DOHH2 (cell line): ENCODE results near the gene MS4A10.

Experiments used
- H3F3A ChIP-seq: fragments of 200-600 bp; sonication (generic), shearing (Covaris generic); 2 replicates; pipeline ENCODE4 v1.6.0; 2016; ENCODE audit warnings: antibody characterized with exemption, mild to moderate bottlenecking; ENCODE audit not compliant: control insufficient read depth, insufficient read depth
- H3K27ac ChIP-seq: fragments of 200-600 bp; sonication (generic); 2 replicates; pipeline ENCODE4 v1.5.1; 2014; ENCODE audit warnings: low read depth, mild to moderate bottlenecking, low read length, moderate library complexity
- H3K27me3 ChIP-seq: fragments of 200-600 bp; sonication (generic); 2 replicates; pipeline ENCODE4 v1.6.1; 2014; ENCODE audit warnings: mild to moderate bottlenecking, low read length, mixed read lengths; ENCODE audit not compliant: control insufficient read depth
- H3K36me3 ChIP-seq: fragments of 200-600 bp; sonication (generic); 2 replicates; pipeline ENCODE4 v1.6.1; 2014; ENCODE audit warnings: mild to moderate bottlenecking, low read length, moderate library complexity, mixed read lengths; ENCODE audit not compliant: control insufficient read depth
- H3K4me1 ChIP-seq: fragments of 200-600 bp; sonication (generic); 2 replicates; pipeline ENCODE4 v1.6.1; 2014; ENCODE audit warnings: mild to moderate bottlenecking, low read length, mixed read lengths; ENCODE audit not compliant: control insufficient read depth
- H3K4me2 ChIP-seq: fragments of 200-600 bp; sonication (generic); 2 replicates; pipeline ENCODE4 v1.6.0; 2014; ENCODE audit warnings: mild to moderate bottlenecking, low read length, moderate library complexity
- H3K4me3 ChIP-seq: fragments of 200-600 bp; sonication (generic); 2 replicates; pipeline ENCODE4 v1.5.1; 2014; ENCODE audit warnings: mild to moderate bottlenecking, low read length, mixed read lengths
- H3K79me2 ChIP-seq: fragments of 200-600 bp; sonication (generic); 2 replicates; pipeline ENCODE4 v1.6.1; 2014; ENCODE audit warnings: mild to moderate bottlenecking, low read length, mixed read lengths; ENCODE audit not compliant: control insufficient read depth
- H3K9me2 ChIP-seq: fragments of 200-600 bp; sonication (generic); replicated peaks from 2 replicates; pipeline ENCODE4 v1.6.1; 2014; ENCODE audit warnings: mild to moderate bottlenecking, low read length, mixed read lengths; ENCODE audit not compliant: control insufficient read depth
- H3K9me3 ChIP-seq: fragments of 200-600 bp; sonication (generic); 2 replicates; pipeline ENCODE4 v1.6.1; 2014; ENCODE audit warnings: antibody characterized with exemption, low read length, mixed read lengths; ENCODE audit not compliant: control insufficient read depth, insufficient read depth
- H4K20me1 ChIP-seq: fragments of 200-600 bp; sonication (generic); 2 replicates; pipeline ENCODE4 v1.6.0; 2014; ENCODE audit warnings: low read depth, mild to moderate bottlenecking, antibody characterized with exemption, low read length, moderate library complexity; ENCODE audit not compliant: control insufficient read depth, insufficient read depth
- CTCF ChIP-seq: fragments of 200-600 bp; sonication (generic); IDR thresholded peaks from one replicate; pipeline ENCODE4 v1.5.1; 2014; ENCODE audit warnings: antibody characterized with exemption, mild to moderate bottlenecking, low read depth, low read length; ENCODE audit not compliant: poor library complexity, severe bottlenecking
- EZH2phosphoT487 ChIP-seq: fragments of 200-600 bp; sonication (generic); IDR thresholded peaks from 2 replicates; pipeline ENCODE4 v1.6.1; 2017; ENCODE audit warnings: borderline replicate concordance, mild to moderate bottlenecking, antibody characterized with exemption, low read length, moderate library complexity, mixed read lengths

MS4A10 gene

GRCh38 chr11:60786811-60787567 is 1.9 kb downstream of the MS4A10 start:
- Histone ChIP-seq H3K4me3 (no peak overlapping the region), H3K4me2 (no peak overlapping the region), H3K27ac (no peak overlapping the region), H3K9me2 (no peaks in the 10 kb centered on the region), H3K27me3 (no peaks in the 10 kb centered on the region), H4K20me1 (no peaks in the 10 kb centered on the region), H3K9me3 (no peaks in the 10 kb centered on the region; the same call in 1 of the 2 replicates), H3K4me1 (no peaks in the 10 kb centered on the region), H3K79me2 (no peaks in the 10 kb centered on the region), H3F3A (no peaks in the 10 kb centered on the region), H3K36me3 (no peaks in the 10 kb centered on the region)
- TF ChIP-seq EZH2phosphoT487 (no peak), CTCF (no peak)

- no peaks in the 10 kb centered on the region; the same call in 1 of the 2 replicates for H3K9me3 ChIP-seq
- H3K4me3 ChIP-seq = no peak overlapping the region
- no peak overlapping the region for H3K4me2 ChIP-seq
- no peaks in the 10 kb centered on the region for H3K79me2 ChIP-seq
- TF ChIP-seq CTCF = no peak
- TF ChIP-seq EZH2phosphoT487 = no peak
- H3K9me2 ChIP-seq = no peaks in the 10 kb centered on the region
- H3K27ac ChIP-seq = no peak overlapping the region
- H4K20me1 ChIP-seq = no peaks in the 10 kb centered on the region
- H3F3A ChIP-seq = no peaks in the 10 kb centered on the region
- no peaks in the 10 kb centered on the region for H3K27me3 ChIP-seq
- no peaks in the 10 kb centered on the region for H3K4me1 ChIP-seq
- H3K36me3 ChIP-seq = no peaks in the 10 kb centered on the region
These were observed 3.4 kb downstream of the MS4A10 start for GRCh38 chr11:60788401-60789125.

DNA sequence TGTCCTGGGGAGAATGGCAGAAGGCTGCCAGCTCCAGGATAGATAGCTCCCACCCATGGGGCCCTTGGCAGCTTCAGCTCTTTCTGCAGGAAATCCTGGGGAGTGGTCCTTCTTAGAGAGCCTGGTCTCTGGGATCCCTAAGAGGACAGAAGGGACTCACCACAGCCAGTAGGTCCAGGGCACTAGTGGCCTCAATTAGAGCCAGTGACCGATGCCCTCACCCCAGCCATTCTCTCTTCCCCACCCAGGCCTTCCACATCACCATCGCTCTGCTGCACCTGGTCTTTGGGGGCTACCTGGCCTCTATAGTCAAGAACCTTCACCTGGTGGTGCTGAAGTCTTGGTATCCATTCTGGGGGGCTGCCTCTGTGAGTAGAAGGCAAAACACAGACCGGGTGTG is 5.6 kb downstream of the MS4A10 start:
- H3K4me2 ChIP-seq = no peak overlapping the region

More for the DNA sequence above, 5.6 kb downstream of the MS4A10 start:
- H3K36me3 ChIP-seq = no peaks in the 10 kb centered on the region
- TF ChIP-seq EZH2phosphoT487 (no peak), CTCF (no peak)
- no peak overlapping the region for H3K4me3 ChIP-seq
- H3K27ac ChIP-seq = no peak overlapping the region
- no peaks in the 10 kb centered on the region for H3K79me2 ChIP-seq
- H4K20me1 ChIP-seq = no peaks in the 10 kb centered on the region
- no peaks in the 10 kb centered on the region for H3F3A ChIP-seq
- H3K27me3 ChIP-seq = no peaks in the 10 kb centered on the region
- no peaks in the 10 kb centered on the region for H3K4me1 ChIP-seq
- H3K9me2 ChIP-seq = no peaks in the 10 kb centered on the region
- no peaks in the 10 kb centered on the region; the same call in 1 of the 2 replicates for H3K9me3 ChIP-seq
